Neural cell (in vitro differentiated cells): ENCODE results near the gene CLDN24.

Experiments used
- CTCF ChIP-seq: fragments of 450-650 bp; IDR thresholded peaks from 2 replicates; pipeline ENCODE4 v1.5.1; 2014; ENCODE audit warnings: antibody characterized with exemption, mild to moderate bottlenecking, moderate library complexity; ENCODE audit not compliant: poor library complexity, severe bottlenecking
- REST ChIP-seq: IDR thresholded peaks from 2 replicates; pipeline ENCODE4 v1.6.1; 2012; ENCODE audit warnings: borderline replicate concordance
- TAF1 ChIP-seq: IDR thresholded peaks from 2 replicates; pipeline ENCODE4 v1.6.1; 2012; ENCODE audit warnings: low read depth

GRCh38 chr4:183347566-183347965, 25.3 kb upstream of the CLDN24 start:
- no peak for TF ChIP-seq REST
- no peak for TF ChIP-seq TAF1
- TF ChIP-seq CTCF = no peak
